HG02763 (cell line): ENCODE data around the gene STOML3.
"Not testable (repeated sequence)": the region's sequence is repeated elsewhere in the genome, so short reads cannot be mapped to it uniquely, and the experiment has no call there.

Source experiments
- ATAC-seq: cut with Tn5 transposase; IDR thresholded peaks from one replicate; pipeline ENCODE4 v1.9.1; 2021; ENCODE audit warnings: mild to moderate bottlenecking, moderate library complexity; ENCODE audit not compliant: unreplicated experiment

STOML3 gene

GRCh38 chr13:38990693-38991092 is at the start of gene STOML3:
TSS of gene STOML3 (minus strand) at chr13:38990831. CDS start at chr13:38990721, 110 bp downstream.
- ATAC-seq, result no peak

DNA sequence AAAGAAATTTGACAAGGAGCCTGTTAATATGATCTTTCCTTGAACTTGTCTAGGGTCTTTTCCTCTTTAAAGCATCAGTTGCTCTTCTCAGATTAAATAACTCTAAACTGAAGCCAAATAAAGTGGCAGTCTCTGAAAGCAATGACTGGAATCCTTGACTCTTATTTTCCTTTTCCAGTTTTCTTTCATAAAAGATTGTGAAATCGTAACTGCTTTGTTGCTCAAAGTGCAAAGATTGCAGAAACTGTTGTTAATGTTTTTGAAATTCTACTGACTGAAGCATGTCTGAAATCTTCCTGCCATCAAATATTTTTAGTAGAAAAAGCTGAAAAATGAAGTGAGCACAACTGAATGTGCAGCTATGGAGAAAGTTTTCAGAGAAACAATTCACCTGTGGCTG is 49.6 kb upstream of the STOML3 start:
- ATAC-seq, result no peak

GRCh38 chr13:39039041-39039440 is 48.4 kb upstream of the STOML3 start:
- ATAC-seq, result no peak

DNA sequence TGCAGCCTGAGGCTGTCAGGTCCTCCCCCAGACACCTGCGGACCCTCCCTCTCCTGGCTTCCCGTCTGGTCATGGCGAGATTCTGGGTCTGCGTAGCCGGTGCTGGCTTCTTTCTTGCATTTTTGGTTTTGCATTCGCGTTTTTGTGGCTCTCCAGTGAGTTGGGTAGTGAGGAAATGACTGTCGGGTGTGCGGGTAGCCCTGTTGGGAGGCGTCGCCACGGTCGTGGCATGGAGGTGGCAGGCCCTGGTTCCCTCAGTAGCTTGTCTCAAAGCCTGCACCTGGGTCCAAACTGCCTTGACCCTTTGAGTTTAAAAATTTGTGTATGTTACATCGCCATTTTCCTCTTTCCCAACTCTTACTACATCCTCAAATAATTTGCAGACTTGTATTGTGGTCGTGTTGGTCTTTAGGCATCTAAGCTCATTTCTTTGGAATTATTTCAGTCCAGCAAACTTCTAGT is 48.0 kb upstream of the STOML3 start:
- ATAC-seq, result peak; percentile 31

DNA sequence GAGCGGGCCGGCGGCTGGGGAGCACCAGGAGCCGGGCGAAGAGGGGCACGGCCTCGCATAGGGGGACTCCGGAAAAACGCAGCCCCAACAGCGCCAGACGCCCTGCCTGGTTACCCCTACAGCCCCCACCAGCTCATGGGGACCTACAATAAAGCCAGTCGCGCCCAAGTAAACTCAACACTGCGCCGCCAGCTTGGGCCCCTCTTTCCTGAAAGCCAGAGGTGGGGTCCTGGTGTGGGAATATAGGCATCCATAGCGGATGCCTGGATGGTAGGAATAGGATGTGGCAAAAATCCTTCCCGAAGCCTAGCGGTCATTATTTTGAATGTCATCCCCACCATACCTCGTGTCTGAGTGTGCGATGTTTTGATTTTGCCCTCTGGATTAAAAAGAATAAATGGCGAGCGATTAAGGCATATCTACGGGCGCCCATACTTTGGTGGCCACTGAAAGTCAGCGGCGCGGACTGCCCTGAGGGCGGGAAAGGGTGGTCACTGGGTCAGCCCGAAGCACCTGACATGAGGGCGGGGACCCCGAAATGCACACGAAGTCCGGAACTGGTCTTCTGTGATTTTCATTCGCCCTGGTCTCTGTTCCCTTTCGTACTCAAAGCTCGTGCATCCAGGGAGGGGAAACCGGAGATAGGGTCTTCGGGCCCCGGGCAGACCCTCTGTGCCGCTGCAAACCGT is 47.4 kb upstream of the STOML3 start, which contains the start of the genes NHLRC3 and PROSER1:
TSS of gene NHLRC3 (plus strand) at position 577 of the 689 bp plus-strand sequence. CDS start 184 bp downstream, outside the sequence.
TSS of gene PROSER1 (minus strand) at position 210 of the 689 bp plus-strand sequence. CDS start 847 bp downstream, outside the sequence.
- ATAC-seq, result peak; percentile 67

- ATAC-seq, result no peak
Observed at GRCh38 chr13:39037410-39037879, 46.8 kb upstream of the STOML3 start.

DNA sequence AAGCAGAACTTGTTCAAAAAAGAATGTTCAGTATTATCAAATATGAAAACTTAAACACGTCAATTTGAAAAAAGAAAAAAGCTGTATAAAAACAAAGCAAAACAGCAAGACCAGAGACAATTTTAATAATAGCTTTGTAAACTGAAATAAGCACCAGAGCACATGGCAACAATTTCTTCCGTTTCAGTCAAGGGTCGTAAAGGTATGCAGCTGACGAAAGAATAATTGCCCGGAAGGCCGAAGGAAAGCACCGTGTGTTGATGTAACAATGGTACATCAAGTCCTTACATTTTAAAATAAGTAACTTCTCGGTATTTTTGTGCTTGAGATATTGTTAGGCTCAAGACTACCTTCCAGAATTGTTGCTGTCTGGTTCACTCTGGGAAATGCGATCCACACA is 45.6 kb upstream of the STOML3 start:
- ATAC-seq, result no peak

GRCh38 chr13:39035799-39036198 is 45.2 kb upstream of the STOML3 start:
- ATAC-seq, result no peak

GRCh38 chr13:39035204-39035603 is 44.6 kb upstream of the STOML3 start:
- no peak for ATAC-seq

GRCh38 chr13:39034085-39034484 is 43.5 kb upstream of the STOML3 start:
- ATAC-seq, result no peak

- no peak for ATAC-seq
Observed at GRCh38 chr13:39032150-39032549, 41.5 kb upstream of the STOML3 start.

GRCh38 chr13:39025433-39025839 is 34.8 kb upstream of the STOML3 start:
- no peak for ATAC-seq

DNA sequence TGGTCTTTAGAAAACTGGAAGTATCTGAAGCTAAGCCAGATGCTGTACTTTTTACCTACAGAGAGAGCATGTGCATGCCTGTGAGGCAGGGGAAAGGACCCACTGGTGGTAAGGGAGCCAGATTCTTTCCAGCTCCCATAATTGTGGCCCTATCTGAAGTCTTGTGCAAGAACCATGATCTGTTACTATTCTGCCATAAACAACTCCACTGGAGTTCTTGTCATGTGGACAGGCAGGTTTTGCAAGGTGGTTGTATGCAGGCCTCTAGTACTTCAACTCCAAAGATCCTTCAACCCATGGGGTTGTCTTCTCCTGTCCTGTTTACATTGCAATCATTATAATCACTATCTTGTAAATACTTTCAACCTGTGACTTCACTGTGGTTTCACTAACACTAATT is 33.1 kb upstream of the STOML3 start:
- no peak for ATAC-seq

DNA sequence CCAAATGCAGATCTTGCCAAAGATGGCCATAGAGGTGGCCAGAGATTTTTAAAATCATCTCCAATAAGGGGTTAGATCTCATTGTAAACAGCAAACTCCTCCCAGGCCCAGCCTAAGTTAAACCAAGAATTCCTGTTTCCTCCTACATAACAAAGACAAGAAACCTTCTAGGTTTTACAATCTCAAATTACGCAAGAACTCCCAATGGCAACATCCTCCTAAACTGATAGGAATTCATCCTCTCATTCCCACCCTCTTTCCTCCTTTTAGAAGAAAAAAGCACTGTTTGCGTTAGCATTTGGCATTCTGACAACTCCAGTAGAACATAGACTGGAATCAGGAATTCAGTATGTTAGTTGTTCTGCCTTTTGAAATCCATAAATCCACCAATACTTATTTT is 32.7 kb upstream of the STOML3 start:
- ATAC-seq, result no peak

- no peak for ATAC-seq
Observed at GRCh38 chr13:39020853-39021462, 30.3 kb upstream of the STOML3 start.

- ATAC-seq, result peak; percentile 64
Observed at GRCh38 chr13:39016787-39017186, 26.2 kb upstream of the STOML3 start.

- ATAC-seq, result peak; percentile 78
Observed at GRCh38 chr13:39016087-39016486, 25.5 kb upstream of the STOML3 start.

DNA sequence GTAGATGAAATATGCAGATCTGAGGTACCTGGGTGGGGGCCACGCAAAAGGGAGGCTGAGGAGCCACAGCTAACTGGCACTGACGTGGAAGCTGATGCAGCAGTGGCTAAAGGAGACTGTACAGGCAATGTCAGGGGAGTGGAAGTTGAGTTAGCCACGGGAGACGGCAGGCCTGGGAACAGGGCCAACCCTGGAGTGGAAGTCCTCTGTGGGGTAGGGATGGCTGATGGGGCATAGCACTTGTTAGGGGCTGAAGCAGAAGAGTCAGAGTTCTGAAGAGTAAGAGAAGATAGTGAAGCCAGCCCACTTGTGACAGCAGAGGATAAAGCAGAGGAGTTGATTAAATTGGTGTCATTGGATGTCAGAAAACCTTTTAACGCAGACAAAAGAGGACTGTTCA is 22.8 kb upstream of the STOML3 start:
- ATAC-seq, result no peak

- no peak for ATAC-seq
Observed at GRCh38 chr13:39012608-39013007, 22.0 kb upstream of the STOML3 start.

- not testable (repeated sequence) for ATAC-seq
Observed at GRCh38 chr13:39006371-39007111, 15.9 kb upstream of the STOML3 start.

- ATAC-seq, result no peak
Observed at GRCh38 chr13:38998739-38999138, 8.1 kb upstream of the STOML3 start.
